T-cell (primary cell): ENCODE data around the gene TIAM2. TPM values are rescaled to one million over a fixed set of nuclear protein-coding genes. Genes with fewer than 3 reads are reported as not detected.

ENCODE experiments used
- ATAC-seq, 4 experiments: fragments of 200-7000 bp in 3 of 4; fragments of 150-1000 bp in 1 of 4; cut with Tn5 transposase; replicated peaks in 1 of 4; 1 replicate in 3 of 4; 2 replicates in 1 of 4; pipeline ENCODE4 v1.10.0; 2021; ENCODE audit warnings: moderate library complexity in 3 of 4, mild to moderate bottlenecking in 2 of 4, moderate number of reproducible peaks in 1 of 4
- CTCF ChIA-PET, 2 donors: fragments of 300-600 bp; sonication (Branson Sonifier 250); formaldehyde crosslinking; loops; one replicate each; lab custom pipeline; 2022; ENCODE audit warnings: antibody characterized with exemption in 2 of 2; lab: Charles Lee
- POLR2A ChIA-PET, 2 donors: fragments of 300-600 bp; sonication (Branson Sonifier 250); formaldehyde crosslinking; loops; one replicate each; lab custom pipeline; 2022; ENCODE audit warnings: antibody characterized with exemption in 2 of 2; lab: Charles Lee
- DNase-seq, 35 experiments: peaks; one replicate each; pipeline versions ENCODE4 v3.0.0 to v3.0.0-alpha.2; 2013 to 2023
- H3K27ac ChIP-seq: one replicate; pipeline ENCODE4 v1.5.1; 2013; ENCODE audit warnings: low read length
- H3K27me3 ChIP-seq, 2 experiments: replicated peaks in 1 of 2; 1 replicate in 1 of 2; 2 replicates in 1 of 2; pipeline versions ENCODE4 v1.6.1 to v1.7.0; 2013; ENCODE audit warnings: low read length in 1 of 2, mixed read lengths in 1 of 2; ENCODE audit not compliant: control insufficient read depth in 2 of 2, insufficient read depth in 2 of 2; ENCODE audit errors: extremely low read depth in 1 of 2
- H3K36me3 ChIP-seq, 2 donors: 1 replicate in 1 of 2; 2 replicates in 1 of 2; pipeline versions ENCODE4 v1.6.1 to v1.7.0; 2013; ENCODE audit warnings: low read length in 1 of 2; ENCODE audit not compliant: control insufficient read depth in 2 of 2, insufficient read depth in 1 of 2; ENCODE audit errors: extremely low read depth in 1 of 2
- H3K4me1 ChIP-seq, 2 experiments: 1 replicate in 1 of 2; 2 replicates in 1 of 2; pipeline versions ENCODE4 v1.6.1 to v1.7.0; 2013; ENCODE audit warnings: low read length in 2 of 2, mixed read lengths in 1 of 2; ENCODE audit not compliant: insufficient read depth in 2 of 2, control insufficient read depth in 1 of 2; ENCODE audit errors: extremely low read depth in 1 of 2
- H3K4me3 ChIP-seq, 2 donors: 1 replicate in 1 of 2; 2 replicates in 1 of 2; pipeline versions ENCODE4 v1.5.1 to v1.7.0; 2013; ENCODE audit warnings: mild to moderate bottlenecking in 2 of 2, low read length in 1 of 2, moderate library complexity in 1 of 2; ENCODE audit not compliant: control insufficient read depth in 1 of 2; ENCODE audit errors: extremely low read depth in 1 of 2
- H3K9me3 ChIP-seq: 2 replicates; pipeline ENCODE4 v1.7.0; 2013
- H3K27ac Mint-ChIP-seq, 2 donors: one replicate each; pipeline ENCODE4 v1.8.0; 2020 to 2021; ENCODE audit warnings: mild to moderate bottlenecking in 2 of 2, mixed read lengths in 2 of 2
- H3K27me3 Mint-ChIP-seq, 2 donors: one replicate each; pipeline ENCODE4 v1.8.0; 2021 to 2022; ENCODE audit warnings: mixed read lengths in 2 of 2
- H3K36me3 Mint-ChIP-seq: one replicate; pipeline ENCODE4 v1.8.0; 2021; ENCODE audit warnings: mixed read lengths
- H3K4me1 Mint-ChIP-seq, 3 donors: one replicate each; pipeline ENCODE4 v1.8.0; 2020 to 2022; ENCODE audit warnings: mixed read lengths in 3 of 3, mild to moderate bottlenecking in 1 of 3
- H3K4me3 Mint-ChIP-seq, 3 donors: one replicate each; pipeline ENCODE4 v1.8.0; 2020 to 2022; ENCODE audit warnings: mild to moderate bottlenecking in 3 of 3, mixed read lengths in 3 of 3, moderate library complexity in 3 of 3
- H3K9me3 Mint-ChIP-seq, 3 donors: one replicate each; pipeline ENCODE4 v1.8.0; 2020 to 2022; ENCODE audit warnings: mixed read lengths in 3 of 3
- WGBS: methylation state at CpG from one replicate; pipeline ENCODE4 v1.1.5; 2013; ENCODE audit warnings: missing lambda C conversion rate; ENCODE audit not compliant: insufficient coverage; 5-methylcytosine and 5-hydroxymethylcytosine counted together
- total RNA-seq, 35 experiments: library from RNA in 6 of 35; stranded (reverse) in 6 of 35; fragments of 120-200 nt in 1 of 35; gene quantifications; one replicate each; pipeline versions ENCODE4 v1.2.1 to v1.2.4 and lab custom pipeline; 2013 to 2026

TIAM2 gene
- total RNA-seq, 5 donors from 2014 or later (not counting 1 experiment from before 2014, with no cell fraction given): 4.6 to 7.1 (median 6.8) TPM

GRCh38 chr6:155041741-155042279 lies 46.7 kb downstream of the TIAM2 start:
- no peaks in the 10 kb centered on the region for H3K9me3 ChIP-seq
- no peak for DNase-seq
- H3K4me1 Mint-ChIP-seq: no peaks in the 10 kb centered on the region
- H3K36me3 ChIP-seq: no peaks in the 10 kb centered on the region
- H3K4me3 ChIP-seq: no peak overlapping the region
- H3K4me3 Mint-ChIP-seq: no peak overlapping the region
- no peaks in the 10 kb centered on the region for H3K27me3 Mint-ChIP-seq
- no peak overlapping the region for H3K27ac Mint-ChIP-seq
- H3K9me3 Mint-ChIP-seq: no peaks in the 10 kb centered on the region
- no peak for ATAC-seq
- H3K27ac ChIP-seq: no peak overlapping the region
- ChIA-PET POLR2A (interaction anchor here (0.6 to 0.7 kb wide), 2 partner anchors 9 to 124 kb away, joined by 3 read pairs; no protein-coding TSS in a partner anchor), CTCF (no interaction called here)
- no peaks in the 10 kb centered on the region for H3K4me1 ChIP-seq
- no peaks in the 10 kb centered on the region for H3K36me3 Mint-ChIP-seq
- WGBS: 84% methylated on average over 5 of the region's 12 CpGs
- peaks cover 0 to 3% of the 10 kb centered on the region in 2 experiments for H3K27me3 ChIP-seq

GRCh38 chr6:155042983-155043382 lies 47.9 kb downstream of the TIAM2 start:
- no peak for DNase-seq
- Mint-ChIP-seq H3K27me3 (no peaks in the 10 kb centered on the region), H3K4me1 (no peaks in the 10 kb centered on the region), H3K36me3 (no peaks in the 10 kb centered on the region), H3K27ac (no peak overlapping the region), H3K4me3 (no peak overlapping the region), H3K9me3 (no peaks in the 10 kb centered on the region)
- ChIA-PET POLR2A (no interaction called here), CTCF (no interaction called here)
- Histone ChIP-seq H3K9me3 (no peaks in the 10 kb centered on the region), H3K4me3 (no peak overlapping the region), H3K27me3 (peaks cover 0 to 3% of the 10 kb centered on the region in 2 experiments), H3K36me3 (no peaks in the 10 kb centered on the region), H3K4me1 (no peaks in the 10 kb centered on the region), H3K27ac (no peak overlapping the region)
- WGBS: 85% methylated on average over 2 of the region's 2 CpGs
- no peak for ATAC-seq

GRCh38 chr6:155045561-155046404 lies 50.7 kb downstream of the TIAM2 start:
- 100% methylated on average over 1 of the region's 9 CpGs for WGBS
- Mint-ChIP-seq H3K4me1 (peaks cover 7 to 13% (median 11%) of the 10 kb centered on the region in 3 donors), H3K9me3 (no peaks in the 10 kb centered on the region), H3K27ac (no peak overlapping the region), H3K36me3 (no peaks in the 10 kb centered on the region), H3K27me3 (no peaks in the 10 kb centered on the region), H3K4me3 (no peak overlapping the region)
- ChIA-PET POLR2A (interaction anchor here in 1 of 2 donors (0.6 kb wide), 1 partner anchor 1771 kb away, joined by 12 read pairs; no protein-coding TSS in a partner anchor), CTCF (no interaction called here)
- no peaks in the 10 kb centered on the region for H3K9me3 ChIP-seq
- no peak for DNase-seq
- no peak for ATAC-seq
- no peaks in the 10 kb centered on the region for H3K36me3 ChIP-seq
- peaks cover 0 to 3% of the 10 kb centered on the region in 2 experiments for H3K27me3 ChIP-seq
- H3K4me3 ChIP-seq: no peak overlapping the region
- H3K27ac ChIP-seq: no peak overlapping the region
- peaks cover 0 to 8% of the 10 kb centered on the region in 2 experiments for H3K4me1 ChIP-seq

- no peak overlapping the region for H3K4me3 Mint-ChIP-seq
- Histone ChIP-seq H3K36me3 (no peaks in the 10 kb centered on the region), H3K27ac (no peak overlapping the region), H3K4me1 (peaks cover 0 to 13% of the 10 kb centered on the region in 2 experiments), H3K27me3 (peaks cover 0 to 3% of the 10 kb centered on the region in 2 experiments), H3K4me3 (no peak overlapping the region), H3K9me3 (no peaks in the 10 kb centered on the region)
- DNase-seq (no peak), ATAC-seq (no peak)
- no peaks in the 10 kb centered on the region for H3K9me3 Mint-ChIP-seq
- H3K27me3 Mint-ChIP-seq: no peaks in the 10 kb centered on the region
- H3K27ac Mint-ChIP-seq: no peak overlapping the region
- CTCF ChIA-PET: no interaction called here
- POLR2A ChIA-PET: no interaction called here
- WGBS: no CpG with 5 or more reads among the region's 7 CpGs
- H3K36me3 Mint-ChIP-seq: no peaks in the 10 kb centered on the region
- peaks cover 11 to 19% (median 13%) of the 10 kb centered on the region in 3 donors for H3K4me1 Mint-ChIP-seq
Observed at GRCh38 chr6:155047523-155047922, 52.4 kb downstream of the TIAM2 start.

GRCh38 chr6:155050311-155050710 lies 55.2 kb downstream of the TIAM2 start:
- Histone ChIP-seq H3K27ac (no peak overlapping the region), H3K36me3 (no peaks in the 10 kb centered on the region), H3K4me1 (peaks cover 0 to 13% of the 10 kb centered on the region in 2 experiments), H3K27me3 (peaks cover 0 to 3% of the 10 kb centered on the region in 2 experiments), H3K9me3 (no peaks in the 10 kb centered on the region), H3K4me3 (no peak overlapping the region)
- POLR2A ChIA-PET: interaction anchor here in 1 of 2 donors (0.6 kb wide), 1 partner anchor 9 kb away, joined by 3 read pairs; no protein-coding TSS in a partner anchor
- Mint-ChIP-seq H3K36me3 (no peaks in the 10 kb centered on the region), H3K27ac (peak overlapping the region; percentile 78 to 79), H3K4me3 (no peak overlapping the region), H3K27me3 (no peaks in the 10 kb centered on the region), H3K4me1 (peaks cover 11 to 19% (median 13%) of the 10 kb centered on the region in 3 donors), H3K9me3 (no peaks in the 10 kb centered on the region)
- DNase-seq (peak in 5 of 35 experiments; percentile 1 to 42 (median 3)), ATAC-seq (peak; percentile 40 to 88 (median 66))
- no CpG with 5 or more reads among the region's 5 CpGs for WGBS
- CTCF ChIA-PET: interaction anchor here in 1 of 2 donors (0.6 kb wide), 1 partner anchor 152 kb away, joined by 8 read pairs; no protein-coding TSS in a partner anchor

- H3K36me3 Mint-ChIP-seq: no peaks in the 10 kb centered on the region
- ChIA-PET POLR2A (no interaction called here), CTCF (no interaction called here)
- peaks cover 0 to 13% of the 10 kb centered on the region in 2 experiments for H3K4me1 ChIP-seq
- H3K27me3 ChIP-seq: no peaks in the 10 kb centered on the region
- H3K27ac Mint-ChIP-seq: no peak overlapping the region
- no peak overlapping the region for H3K4me3 Mint-ChIP-seq
- H3K9me3 Mint-ChIP-seq: no peaks in the 10 kb centered on the region
- H3K4me3 ChIP-seq: no peak overlapping the region
- H3K9me3 ChIP-seq: no peaks in the 10 kb centered on the region
- no peaks in the 10 kb centered on the region for H3K27me3 Mint-ChIP-seq
- peaks cover 11 to 15% (median 11%) of the 10 kb centered on the region in 3 donors for H3K4me1 Mint-ChIP-seq
- 92% methylated on average over 6 of the region's 12 CpGs for WGBS
- ATAC-seq: no peak
- no peak overlapping the region for H3K27ac ChIP-seq
- no peaks in the 10 kb centered on the region for H3K36me3 ChIP-seq
- no peak for DNase-seq
Observed at GRCh38 chr6:155054491-155055250, 59.6 kb downstream of the TIAM2 start.
